Measurements from ENCODE around the gene TAC3. TPM values are rescaled to one million over a fixed set of nuclear protein-coding genes. Genes with fewer than 3 reads are reported as not detected.

TAC3 gene
- total and polyA plus RNA-seq, 2 of the 4 experiments (the other 2 are of a cell fraction) = 0.94 TPM; not detected in 1

DNA sequence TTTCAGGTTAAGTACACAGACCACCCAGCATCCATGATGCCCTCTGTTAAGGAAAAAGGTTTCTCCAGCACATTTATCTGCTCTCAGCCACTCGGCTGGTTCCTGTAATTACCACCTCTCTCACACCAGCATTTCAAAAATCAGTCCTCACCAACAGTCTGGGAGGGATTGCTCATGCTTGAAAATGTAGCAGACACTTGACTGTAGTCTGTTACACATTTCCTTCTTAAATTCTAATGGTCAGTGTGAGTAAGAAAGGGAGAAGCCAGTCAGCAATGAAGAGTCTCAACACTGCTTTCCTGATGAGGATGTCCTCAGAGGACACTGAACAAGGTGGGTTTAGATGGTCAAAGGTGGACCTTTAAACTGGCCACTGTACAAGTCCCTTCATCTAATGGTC lies 15.9 kb downstream of the TAC3 start:
- H3K27ac ChIP-seq (ENCODE audit: insufficient read depth, low read length) = no peak overlapping the region
- H3K4me2 ChIP-seq (ENCODE audit: low read depth, low read length) = no peak overlapping the region
- TF ChIP-seq NFE2L2 (IDR thresholded peaks at IDR 0.05; ENCODE audit: low read depth, low read length) (no peak), MXI1 (IDR thresholded peaks at IDR 0.05; ENCODE audit: borderline replicate concordance, low read depth, low read length) (no peak), CHD1 (IDR thresholded peaks at IDR 0.05; ENCODE audit: low read depth, low read length) (no peak), RFX5 (IDR thresholded peaks at IDR 0.05; ENCODE audit: low read depth, low read length) (no peak), POLR2A (IDR thresholded peaks at IDR 0.05; ENCODE audit: low read depth, low read length) (no peak), FOS (IDR thresholded peaks at IDR 0.05; ENCODE audit: low read depth, low read length) (no peak), CEBPB (IDR thresholded peaks at IDR 0.05; ENCODE audit: low read depth, low read length) (no peak), MAFK (IDR thresholded peaks at IDR 0.05; ENCODE audit: low read depth, low read length) (no peak), RAD21 (IDR thresholded peaks at IDR 0.05; ENCODE audit: low read length) (no peak), BHLHE40 (IDR thresholded peaks at IDR 0.05; ENCODE audit: low read depth, low read length) (no peak)
- TF ChIP-seq, protein P1, sequence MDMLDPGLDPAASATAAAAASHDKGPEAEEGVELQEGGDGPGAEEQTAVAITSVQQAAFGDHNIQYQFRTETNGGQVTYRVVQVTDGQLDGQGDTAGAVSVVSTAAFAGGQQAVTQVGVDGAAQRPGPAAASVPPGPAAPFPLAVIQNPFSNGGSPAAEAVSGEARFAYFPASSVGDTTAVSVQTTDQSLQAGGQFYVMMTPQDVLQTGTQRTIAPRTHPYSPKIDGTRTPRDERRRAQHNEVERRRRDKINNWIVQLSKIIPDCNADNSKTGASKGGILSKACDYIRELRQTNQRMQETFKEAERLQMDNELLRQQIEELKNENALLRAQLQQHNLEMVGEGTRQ (IDR thresholded peaks at IDR 0.05; ENCODE audit: low read depth, low read length) = no peak
- TF ChIP-seq, protein P2, sequence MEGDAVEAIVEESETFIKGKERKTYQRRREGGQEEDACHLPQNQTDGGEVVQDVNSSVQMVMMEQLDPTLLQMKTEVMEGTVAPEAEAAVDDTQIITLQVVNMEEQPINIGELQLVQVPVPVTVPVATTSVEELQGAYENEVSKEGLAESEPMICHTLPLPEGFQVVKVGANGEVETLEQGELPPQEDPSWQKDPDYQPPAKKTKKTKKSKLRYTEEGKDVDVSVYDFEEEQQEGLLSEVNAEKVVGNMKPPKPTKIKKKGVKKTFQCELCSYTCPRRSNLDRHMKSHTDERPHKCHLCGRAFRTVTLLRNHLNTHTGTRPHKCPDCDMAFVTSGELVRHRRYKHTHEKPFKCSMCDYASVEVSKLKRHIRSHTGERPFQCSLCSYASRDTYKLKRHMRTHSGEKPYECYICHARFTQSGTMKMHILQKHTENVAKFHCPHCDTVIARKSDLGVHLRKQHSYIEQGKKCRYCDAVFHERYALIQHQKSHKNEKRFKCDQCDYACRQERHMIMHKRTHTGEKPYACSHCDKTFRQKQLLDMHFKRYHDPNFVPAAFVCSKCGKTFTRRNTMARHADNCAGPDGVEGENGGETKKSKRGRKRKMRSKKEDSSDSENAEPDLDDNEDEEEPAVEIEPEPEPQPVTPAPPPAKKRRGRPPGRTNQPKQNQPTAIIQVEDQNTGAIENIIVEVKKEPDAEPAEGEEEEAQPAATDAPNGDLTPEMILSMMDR (conservative IDR thresholded peaks at IDR 0.05; ENCODE audit: low read depth, low read length) = no peak
- ATAC-seq (ENCODE audit: low read depth) (peak; percentile 28; the same call in 1 of the 2 replicates), DNase-seq (peak; percentile 27)
- no peak overlapping the region for H2BK15ac ChIP-seq (ENCODE audit: low read depth, low read length)
- H3K14ac ChIP-seq (replicated peaks; ENCODE audit: low read depth, low read length) = no peak overlapping the region
- H3K56ac ChIP-seq (ENCODE audit: extremely low read depth, insufficient read depth, low read length) = no peak overlapping the region
- H3K27me3 ChIP-seq (ENCODE audit: control insufficient read depth, insufficient read depth, low read length) = no peaks in the 10 kb centered on the region
- H3K4ac ChIP-seq (ENCODE audit: low read depth, low read length) = no peak overlapping the region
- intact Hi-C loops (cut with micrococcal nuclease) (loop anchor here (2.0 to 10.0 kb wide), 3 partner anchors 158 to 356 kb away; partner anchors contain the start of gene ATP5F1B), dilution Hi-C loops (cut with HindIII; ENCODE audit: low sequenced_read_pairs, unreplicated experiment) (no loop called here), in situ Hi-C loops (cut with MboI; ENCODE audit: low sequenced_read_pairs) (loop anchor here (10.0 kb wide), 1 partner anchor 366 kb away; the partner anchor contains the start of gene BAZ2A)
- H3K79me1 ChIP-seq (ENCODE audit: low read depth in 1 of 2, low read length in 2 of 2) = peaks cover 28 to 75% of the 10 kb centered on the region in 2 experiments
- no peaks in the 10 kb centered on the region for H3K9me3 ChIP-seq (ENCODE audit: control insufficient read depth, insufficient read depth, low read length)
- H2AK9ac ChIP-seq (replicated peaks; ENCODE audit: low read depth, low read length, poor library complexity) = no peak overlapping the region
- BruUV-seq (replicated peaks) = no TSS peak
- H4K20me1 ChIP-seq (ENCODE audit: insufficient read depth, low read length) = peaks cover 46% of the 10 kb centered on the region
- ChIA-PET POLR2A (ENCODE audit: unreplicated experiment) (no interaction called here), CTCF (interaction anchor here (0.6 to 1.1 kb wide), 2 partner anchors 84 to 364 kb away, joined by 3 read pairs; no protein-coding TSS in a partner anchor)
- H3K4me1 ChIP-seq (ENCODE audit: control insufficient read depth, insufficient read depth, low read length) = peaks cover 6% of the 10 kb centered on the region
- H3K18ac ChIP-seq (ENCODE audit: low read depth, low read length) = no peak overlapping the region
- no peak overlapping the region for H3K23ac ChIP-seq (ENCODE audit: low read depth, low read length)
- H4K8ac ChIP-seq (ENCODE audit: low read depth in 2 of 2, low read length in 2 of 2) = no peak overlapping the region
- H4K91ac ChIP-seq (ENCODE audit: insufficient read depth, low read depth, low read length) = no peak overlapping the region
- H2BK120ac ChIP-seq (ENCODE audit: low read depth, low read length) = no peak overlapping the region
- H3K9ac ChIP-seq (ENCODE audit: low read depth, low read length) = no peak overlapping the region
- H2BK20ac ChIP-seq (ENCODE audit: low read depth, low read length) = no peak overlapping the region
- H3K36me3 ChIP-seq (ENCODE audit: control insufficient read depth, insufficient read depth, low read length) = peaks cover 51% of the 10 kb centered on the region
- no peak overlapping the region for H4K5ac ChIP-seq (ENCODE audit: low read depth, low read length)
- H3K4me3 ChIP-seq (ENCODE audit: insufficient read depth, low read depth, low read length) = no peak overlapping the region
- no CpG with 5 or more reads among the region's 1 CpG for WGBS, 2 experiments (ENCODE audit: extremely low coverage in 2 of 2, insufficient read length in 1 of 2)
- no peak overlapping the region for H2AFZ ChIP-seq (replicated peaks; ENCODE audit: low read length, poor library complexity)
- peaks cover 22% of the 10 kb centered on the region for H3K9me1 ChIP-seq (ENCODE audit: insufficient read depth, low read length)
- no peak overlapping the region for H2AK5ac ChIP-seq (ENCODE audit: low read depth, low read length)
- no peak overlapping the region for H2BK5ac ChIP-seq (ENCODE audit: low read depth, low read length, poor library complexity, severe bottlenecking)
